GM23338 (cell line): ENCODE results near the gene SNAPC2. TPM values are rescaled to one million over a fixed set of nuclear protein-coding genes. Genes with fewer than 3 reads are reported as not detected.

ENCODE experiments used
- ATAC-seq: fragments of 200-7000 bp; cut with Tn5 transposase; 3 replicates; pipeline ENCODE4 v1.9.1; 2020
- DNase-seq: peaks from one replicate; pipeline ENCODE4 v3.0.0-alpha.2; 2015; ENCODE audit warnings: low spot score
- H2AFZ ChIP-seq: fragments of 200-600 bp; sonication (generic); 2 replicates; pipeline ENCODE4 v1.8.0; 2016; ENCODE audit warnings: antibody characterized with exemption, mild to moderate bottlenecking, moderate library complexity
- H3F3A ChIP-seq: fragments of 200-600 bp; sonication (generic); replicated peaks from 2 replicates; pipeline ENCODE4 v1.8.0; 2017; ENCODE audit warnings: antibody characterized with exemption, mixed run types, low read depth
- H3K27ac ChIP-seq: fragments of 200-600 bp; sonication (generic); 2 replicates; pipeline ENCODE4 v1.6.1; 2016; ENCODE audit warnings: low read depth
- H3K27me3 ChIP-seq: fragments of 200-600 bp; sonication (generic); 2 replicates; pipeline ENCODE4 v1.8.0; 2016; ENCODE audit warnings: mild to moderate bottlenecking, mixed run types, moderate library complexity; ENCODE audit not compliant: insufficient read depth
- H3K36me3 ChIP-seq: fragments of 200-600 bp; sonication (generic); 2 replicates; pipeline ENCODE4 v1.8.0; 2016; ENCODE audit warnings: mild to moderate bottlenecking; ENCODE audit not compliant: insufficient read depth
- H3K4me1 ChIP-seq: fragments of 200-600 bp; sonication (generic); 2 replicates; pipeline ENCODE4 v1.8.0; 2016; ENCODE audit warnings: mild to moderate bottlenecking, moderate library complexity; ENCODE audit not compliant: insufficient read depth
- H3K4me2 ChIP-seq: fragments of 200-600 bp; sonication (generic); 2 replicates; pipeline ENCODE4 v1.7.1; 2017; ENCODE audit warnings: mixed run types
- H3K4me3 ChIP-seq: fragments of 200-600 bp; sonication (generic); 2 replicates; pipeline ENCODE4 v1.6.1; 2016; ENCODE audit warnings: mixed run types
- H3K79me2 ChIP-seq: fragments of 200-600 bp; sonication (generic); replicated peaks from 2 replicates; pipeline ENCODE4 v1.8.0; 2017; ENCODE audit warnings: mild to moderate bottlenecking; ENCODE audit not compliant: insufficient read depth
- H3K9me2 ChIP-seq: fragments of 200-600 bp; sonication (generic); 2 replicates; pipeline ENCODE4 v1.8.0; 2017; ENCODE audit not compliant: insufficient read depth
- H4K20me1 ChIP-seq: fragments of 200-600 bp; sonication (generic); replicated peaks from 2 replicates; pipeline ENCODE4 v1.8.0; 2017; ENCODE audit warnings: mild to moderate bottlenecking; ENCODE audit not compliant: insufficient read depth
- H3K27ac Mint-ChIP-seq: 2 replicates; pipeline ENCODE4 v1.8.0; 2020; ENCODE audit warnings: inconsistent platforms, mild to moderate bottlenecking, moderate library complexity, mixed read lengths
- H3K27me3 Mint-ChIP-seq: 3 replicates; pipeline ENCODE4 v1.8.0; 2022; ENCODE audit warnings: low read depth, mild to moderate bottlenecking, moderate library complexity, mixed read lengths, inconsistent platforms; ENCODE audit not compliant: insufficient read depth, poor library complexity
- H3K36me3 Mint-ChIP-seq: 3 replicates; pipeline ENCODE4 v1.8.0; 2021; ENCODE audit warnings: low read depth, mild to moderate bottlenecking, inconsistent platforms, moderate library complexity, mixed read lengths
- H3K4me1 Mint-ChIP-seq: 3 replicates; pipeline ENCODE4 v1.8.0; 2020; ENCODE audit warnings: mild to moderate bottlenecking, inconsistent platforms, mixed read lengths
- H3K4me3 Mint-ChIP-seq: 3 replicates; pipeline ENCODE4 v1.8.0; 2021; ENCODE audit warnings: moderate library complexity, mild to moderate bottlenecking, inconsistent platforms, mixed read lengths
- H3K9me3 Mint-ChIP-seq: 3 replicates; pipeline ENCODE4 v1.8.0; 2020; ENCODE audit warnings: moderate library complexity, mild to moderate bottlenecking, inconsistent platforms, mixed read lengths
- CREB1 ChIP-seq: fragments of 250-450 bp; sonication (Bioruptor Pico); IDR thresholded peaks from 2 replicates; pipeline ENCODE4 v1.5.0; 2020; ENCODE audit warnings: low read depth, mild to moderate bottlenecking, moderate library complexity
- EZH2phosphoT487 ChIP-seq: fragments of 200-600 bp; sonication (generic); IDR thresholded peaks from one replicate; pipeline ENCODE4 v1.8.1; 2018; ENCODE audit warnings: antibody characterized with exemption; ENCODE audit not compliant: unreplicated experiment
- JUNB ChIP-seq: IDR thresholded peaks from one replicate; pipeline ENCODE4 v1.6.1; 2016; ENCODE audit warnings: antibody characterized with exemption; ENCODE audit not compliant: unreplicated experiment
- POLR2AphosphoS5 ChIP-seq: IDR thresholded peaks from 2 replicates; pipeline ENCODE4 v1.6.1; 2016; ENCODE audit warnings: antibody characterized with exemption, low read depth
- REST ChIP-seq: IDR thresholded peaks from one replicate; pipeline ENCODE4 v1.6.1; 2018; ENCODE audit warnings: antibody characterized with exemption; ENCODE audit not compliant: unreplicated experiment
- STAT1 ChIP-seq: IDR thresholded peaks from one replicate; pipeline ENCODE4 v1.6.1; 2016; ENCODE audit warnings: antibody characterized with exemption; ENCODE audit not compliant: unreplicated experiment
- ZNF114 ChIP-seq: fragments of 250-450 bp; sonication (Bioruptor Pico); IDR thresholded peaks from 2 replicates; pipeline ENCODE4 v1.5.0; 2020; ENCODE audit warnings: mild to moderate bottlenecking, moderate library complexity
- polyA plus RNA-seq: library from polyadenylated mRNA; unstranded; fragments of >200 nt; fragmentation: Nextera tagmentation; extraction: Ambion mirVana; gene quantifications from 2 replicates; pipeline ENCODE4 v1.2.1, GENCODE V29; 2016
- total RNA-seq: library from RNA; depleted of rRNA; stranded (reverse); fragments of >200 nt; shearing (Covaris generic); gene quantifications from 2 replicates; pipeline ENCODE4 v1.2.3, GENCODE V29; 2014
- TF ChIP-seq, protein P1 (sequence below): fragments of 250-450 bp; sonication (Bioruptor Pico); IDR thresholded peaks from 2 replicates; pipeline ENCODE4 v1.5.0; 2020; ENCODE audit warnings: mild to moderate bottlenecking, moderate library complexity
- TF ChIP-seq, protein P2 (sequence below), 2 experiments: fragments of 200-600 bp in 1 of 2; sonication (generic) in 1 of 2; conservative IDR thresholded peaks; 2 replicates each; pipeline versions ENCODE4 v1.5.1 to v1.6.1; 2016 to 2017; ENCODE audit warnings: antibody characterized with exemption in 2 of 2, low read depth in 2 of 2, mild to moderate bottlenecking in 2 of 2, moderate library complexity in 1 of 2

SNAPC2 gene
- total and polyA plus RNA-seq, 2 experiments from 2014 or later = 17.1 to 25.1 TPM

DNA sequence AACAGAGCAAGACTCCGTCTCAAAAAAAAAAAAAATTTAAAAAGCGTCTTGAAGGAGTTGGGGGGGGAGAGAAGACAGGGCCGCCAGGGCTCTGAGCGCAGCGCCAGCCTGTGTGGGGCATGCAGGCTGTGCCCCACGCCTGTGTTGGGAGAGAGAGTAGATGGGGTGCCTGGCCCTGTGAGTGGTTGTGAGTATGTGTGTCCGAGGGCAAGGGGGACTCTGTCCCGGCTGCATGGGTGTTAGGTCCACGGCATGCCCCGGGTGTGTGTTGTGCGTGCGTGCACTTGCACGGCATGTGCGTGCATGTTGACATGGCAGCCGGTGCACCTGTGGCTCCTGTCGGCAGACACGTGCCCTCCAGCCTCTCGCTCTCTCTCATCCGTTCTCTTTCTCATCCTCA is 13.0 kb upstream of the SNAPC2 start (continued):
- TF ChIP-seq, protein P1, sequence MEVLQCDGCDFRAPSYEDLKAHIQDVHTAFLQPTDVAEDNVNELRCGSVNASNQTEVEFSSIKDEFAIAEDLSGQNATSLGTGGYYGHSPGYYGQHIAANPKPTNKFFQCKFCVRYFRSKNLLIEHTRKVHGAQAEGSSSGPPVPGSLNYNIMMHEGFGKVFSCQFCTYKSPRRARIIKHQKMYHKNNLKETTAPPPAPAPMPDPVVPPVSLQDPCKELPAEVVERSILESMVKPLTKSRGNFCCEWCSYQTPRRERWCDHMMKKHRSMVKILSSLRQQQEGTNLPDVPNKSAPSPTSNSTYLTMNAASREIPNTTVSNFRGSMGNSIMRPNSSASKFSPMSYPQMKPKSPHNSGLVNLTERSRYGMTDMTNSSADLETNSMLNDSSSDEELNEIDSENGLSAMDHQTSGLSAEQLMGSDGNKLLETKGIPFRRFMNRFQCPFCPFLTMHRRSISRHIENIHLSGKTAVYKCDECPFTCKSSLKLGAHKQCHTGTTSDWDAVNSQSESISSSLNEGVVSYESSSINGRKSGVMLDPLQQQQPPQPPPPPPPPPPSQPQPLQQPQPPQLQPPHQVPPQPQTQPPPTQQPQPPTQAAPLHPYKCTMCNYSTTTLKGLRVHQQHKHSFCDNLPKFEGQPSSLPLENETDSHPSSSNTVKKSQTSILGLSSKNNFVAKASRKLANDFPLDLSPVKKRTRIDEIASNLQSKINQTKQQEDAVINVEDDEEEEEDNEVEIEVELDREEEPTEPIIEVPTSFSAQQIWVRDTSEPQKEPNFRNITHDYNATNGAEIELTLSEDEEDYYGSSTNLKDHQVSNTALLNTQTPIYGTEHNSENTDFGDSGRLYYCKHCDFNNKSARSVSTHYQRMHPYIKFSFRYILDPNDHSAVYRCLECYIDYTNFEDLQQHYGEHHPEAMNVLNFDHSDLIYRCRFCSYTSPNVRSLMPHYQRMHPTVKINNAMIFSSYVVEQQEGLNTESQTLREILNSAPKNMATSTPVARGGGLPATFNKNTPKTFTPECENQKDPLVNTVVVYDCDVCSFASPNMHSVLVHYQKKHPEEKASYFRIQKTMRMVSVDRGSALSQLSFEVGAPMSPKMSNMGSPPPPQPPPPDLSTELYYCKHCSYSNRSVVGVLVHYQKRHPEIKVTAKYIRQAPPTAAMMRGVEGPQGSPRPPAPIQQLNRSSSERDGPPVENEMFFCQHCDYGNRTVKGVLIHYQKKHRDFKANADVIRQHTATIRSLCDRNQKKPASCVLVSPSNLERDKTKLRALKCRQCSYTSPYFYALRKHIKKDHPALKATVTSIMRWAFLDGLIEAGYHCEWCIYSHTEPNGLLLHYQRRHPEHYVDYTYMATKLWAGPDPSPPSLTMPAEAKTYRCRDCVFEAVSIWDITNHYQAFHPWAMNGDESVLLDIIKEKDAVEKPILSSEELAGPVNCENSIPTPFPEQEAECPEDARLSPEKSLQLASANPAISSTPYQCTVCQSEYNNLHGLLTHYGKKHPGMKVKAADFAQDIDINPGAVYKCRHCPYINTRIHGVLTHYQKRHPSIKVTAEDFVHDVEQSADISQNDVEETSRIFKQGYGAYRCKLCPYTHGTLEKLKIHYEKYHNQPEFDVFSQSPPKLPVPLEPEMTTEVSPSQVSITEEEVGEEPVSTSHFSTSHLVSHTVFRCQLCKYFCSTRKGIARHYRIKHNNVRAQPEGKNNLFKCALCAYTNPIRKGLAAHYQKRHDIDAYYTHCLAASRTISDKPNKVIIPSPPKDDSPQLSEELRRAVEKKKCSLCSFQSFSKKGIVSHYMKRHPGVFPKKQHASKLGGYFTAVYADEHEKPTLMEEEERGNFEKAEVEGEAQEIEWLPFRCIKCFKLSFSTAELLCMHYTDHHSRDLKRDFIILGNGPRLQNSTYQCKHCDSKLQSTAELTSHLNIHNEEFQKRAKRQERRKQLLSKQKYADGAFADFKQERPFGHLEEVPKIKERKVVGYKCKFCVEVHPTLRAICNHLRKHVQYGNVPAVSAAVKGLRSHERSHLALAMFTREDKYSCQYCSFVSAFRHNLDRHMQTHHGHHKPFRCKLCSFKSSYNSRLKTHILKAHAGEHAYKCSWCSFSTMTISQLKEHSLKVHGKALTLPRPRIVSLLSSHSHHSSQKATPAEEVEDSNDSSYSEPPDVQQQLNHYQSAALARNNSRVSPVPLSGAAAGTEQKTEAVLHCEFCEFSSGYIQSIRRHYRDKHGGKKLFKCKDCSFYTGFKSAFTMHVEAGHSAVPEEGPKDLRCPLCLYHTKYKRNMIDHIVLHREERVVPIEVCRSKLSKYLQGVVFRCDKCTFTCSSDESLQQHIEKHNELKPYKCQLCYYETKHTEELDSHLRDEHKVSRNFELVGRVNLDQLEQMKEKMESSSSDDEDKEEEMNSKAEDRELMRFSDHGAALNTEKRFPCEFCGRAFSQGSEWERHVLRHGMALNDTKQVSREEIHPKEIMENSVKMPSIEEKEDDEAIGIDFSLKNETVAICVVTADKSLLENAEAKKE (CRISPR knock-in tag) = no peak
- TF ChIP-seq REST (no peak), POLR2AphosphoS5 (no peak), ZNF114 (CRISPR knock-in tag) (no peak), CREB1 (CRISPR knock-in tag) (no peak)

- no peak overlapping the region for H3K4me2 ChIP-seq
- H3K79me2 ChIP-seq = peaks cover 32% of the 10 kb centered on the region
- peaks cover 26% of the 10 kb centered on the region for H3K27me3 Mint-ChIP-seq
- H3K36me3 ChIP-seq = no peaks in the 10 kb centered on the region; the same call in 1 of the 2 replicates
- H3K27ac ChIP-seq = no peak overlapping the region
- no peaks in the 10 kb centered on the region; the same call in 1 of the 2 replicates for H4K20me1 ChIP-seq
- no peak overlapping the region for H3K4me3 ChIP-seq
- H3K4me3 Mint-ChIP-seq = no peak overlapping the region
- no peak overlapping the region for H3K27ac Mint-ChIP-seq
- no peaks in the 10 kb centered on the region for H3K9me2 ChIP-seq
- ATAC-seq = no peak
- peaks cover 14% of the 10 kb centered on the region for H3K4me1 Mint-ChIP-seq
- no peak for DNase-seq
- peaks cover 20% of the 10 kb centered on the region for H3K36me3 Mint-ChIP-seq
- peaks cover 6% of the 10 kb centered on the region; the same call in 1 of the 3 replicates for H3K9me3 Mint-ChIP-seq
- H2AFZ ChIP-seq = no peak overlapping the region
- peaks cover 8% of the 10 kb centered on the region for H3K4me1 ChIP-seq
- H3F3A ChIP-seq = peaks cover 8% of the 10 kb centered on the region; the same call in 1 of the 2 replicates
- H3K27me3 ChIP-seq = no peaks in the 10 kb centered on the region
- TF ChIP-seq POLR2AphosphoS5 = no peak
- TF ChIP-seq CREB1 (CRISPR knock-in tag) = no peak
- no peak for TF ChIP-seq JUNB
- TF ChIP-seq REST = no peak
- TF ChIP-seq, protein P2, sequence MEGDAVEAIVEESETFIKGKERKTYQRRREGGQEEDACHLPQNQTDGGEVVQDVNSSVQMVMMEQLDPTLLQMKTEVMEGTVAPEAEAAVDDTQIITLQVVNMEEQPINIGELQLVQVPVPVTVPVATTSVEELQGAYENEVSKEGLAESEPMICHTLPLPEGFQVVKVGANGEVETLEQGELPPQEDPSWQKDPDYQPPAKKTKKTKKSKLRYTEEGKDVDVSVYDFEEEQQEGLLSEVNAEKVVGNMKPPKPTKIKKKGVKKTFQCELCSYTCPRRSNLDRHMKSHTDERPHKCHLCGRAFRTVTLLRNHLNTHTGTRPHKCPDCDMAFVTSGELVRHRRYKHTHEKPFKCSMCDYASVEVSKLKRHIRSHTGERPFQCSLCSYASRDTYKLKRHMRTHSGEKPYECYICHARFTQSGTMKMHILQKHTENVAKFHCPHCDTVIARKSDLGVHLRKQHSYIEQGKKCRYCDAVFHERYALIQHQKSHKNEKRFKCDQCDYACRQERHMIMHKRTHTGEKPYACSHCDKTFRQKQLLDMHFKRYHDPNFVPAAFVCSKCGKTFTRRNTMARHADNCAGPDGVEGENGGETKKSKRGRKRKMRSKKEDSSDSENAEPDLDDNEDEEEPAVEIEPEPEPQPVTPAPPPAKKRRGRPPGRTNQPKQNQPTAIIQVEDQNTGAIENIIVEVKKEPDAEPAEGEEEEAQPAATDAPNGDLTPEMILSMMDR (conservative IDR thresholded peaks at IDR 0.05; ENCODE audit: low read depth in 2 of 2) = no peak
- no peak for TF ChIP-seq STAT1
- no peak for TF ChIP-seq EZH2phosphoT487
Measured at GRCh38 chr19:7907544-7907943, 12.6 kb upstream of the SNAPC2 start.
